ENCODE measurements around the gene ELOA. TPM values are rescaled to one million over a fixed set of nuclear protein-coding genes. Genes with fewer than 3 reads are reported as not detected.

ELOA gene
- total RNA-seq, 2 experiments from 2014 or later = 24.7 to 41.0 TPM

GRCh38 chr1:23701996-23702395 is 41.3 kb upstream of the ELOA start:
- H4K20me1 ChIP-seq (ENCODE audit: insufficient read depth, low read length) = peaks cover 27% of the 10 kb centered on the region
- H3K4me1 ChIP-seq (ENCODE audit: insufficient read depth, low read length, poor library complexity, severe bottlenecking) = no peaks in the 10 kb centered on the region
- H3K9me2 ChIP-seq (ENCODE audit: insufficient read depth, low read length) = no peaks in the 10 kb centered on the region
- H3K27ac ChIP-seq (ENCODE audit: low read depth, low read length, poor library complexity, severe bottlenecking) = no peak overlapping the region
- POLR2A ChIA-PET = interaction anchor here (0.6 kb wide), 1 partner anchor 691 kb away, joined by 3 read pairs; no protein-coding TSS in a partner anchor
- no peak for DNase-seq (ENCODE audit: low spot score)
- TF ChIP-seq, protein P1, sequence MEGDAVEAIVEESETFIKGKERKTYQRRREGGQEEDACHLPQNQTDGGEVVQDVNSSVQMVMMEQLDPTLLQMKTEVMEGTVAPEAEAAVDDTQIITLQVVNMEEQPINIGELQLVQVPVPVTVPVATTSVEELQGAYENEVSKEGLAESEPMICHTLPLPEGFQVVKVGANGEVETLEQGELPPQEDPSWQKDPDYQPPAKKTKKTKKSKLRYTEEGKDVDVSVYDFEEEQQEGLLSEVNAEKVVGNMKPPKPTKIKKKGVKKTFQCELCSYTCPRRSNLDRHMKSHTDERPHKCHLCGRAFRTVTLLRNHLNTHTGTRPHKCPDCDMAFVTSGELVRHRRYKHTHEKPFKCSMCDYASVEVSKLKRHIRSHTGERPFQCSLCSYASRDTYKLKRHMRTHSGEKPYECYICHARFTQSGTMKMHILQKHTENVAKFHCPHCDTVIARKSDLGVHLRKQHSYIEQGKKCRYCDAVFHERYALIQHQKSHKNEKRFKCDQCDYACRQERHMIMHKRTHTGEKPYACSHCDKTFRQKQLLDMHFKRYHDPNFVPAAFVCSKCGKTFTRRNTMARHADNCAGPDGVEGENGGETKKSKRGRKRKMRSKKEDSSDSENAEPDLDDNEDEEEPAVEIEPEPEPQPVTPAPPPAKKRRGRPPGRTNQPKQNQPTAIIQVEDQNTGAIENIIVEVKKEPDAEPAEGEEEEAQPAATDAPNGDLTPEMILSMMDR (conservative IDR thresholded peaks at IDR 0.05; ENCODE audit: low read length) = no peak
- TF ChIP-seq EZH2phosphoT487 (IDR thresholded peaks at IDR 0.05; ENCODE audit: borderline replicate concordance, low read depth, low read length) = no peak
- no TSS peak for BruUV-seq (replicated peaks)
- CTCF ChIA-PET (ENCODE audit: unreplicated experiment) = no interaction called here
- peaks cover 83% of the 10 kb centered on the region for H3K36me3 ChIP-seq (ENCODE audit: insufficient read depth, low read length)
- H3K4me2 ChIP-seq (ENCODE audit: low read length) = no peak overlapping the region
- intact Hi-C loops (cut with micrococcal nuclease; ENCODE audit: unreplicated experiment) = no loop called here
- H3K9me3 ChIP-seq (ENCODE audit: low read length) = no peaks in the 10 kb centered on the region
- no peak overlapping the region for H2AFZ ChIP-seq (ENCODE audit: low read length)
- peaks cover 38% of the 10 kb centered on the region for H3K79me2 ChIP-seq (ENCODE audit: insufficient read depth, low read depth, low read length)
- H3K4me3 ChIP-seq (ENCODE audit: low read depth, low read length, poor library complexity, severe bottlenecking) = no peak overlapping the region

DNA sequence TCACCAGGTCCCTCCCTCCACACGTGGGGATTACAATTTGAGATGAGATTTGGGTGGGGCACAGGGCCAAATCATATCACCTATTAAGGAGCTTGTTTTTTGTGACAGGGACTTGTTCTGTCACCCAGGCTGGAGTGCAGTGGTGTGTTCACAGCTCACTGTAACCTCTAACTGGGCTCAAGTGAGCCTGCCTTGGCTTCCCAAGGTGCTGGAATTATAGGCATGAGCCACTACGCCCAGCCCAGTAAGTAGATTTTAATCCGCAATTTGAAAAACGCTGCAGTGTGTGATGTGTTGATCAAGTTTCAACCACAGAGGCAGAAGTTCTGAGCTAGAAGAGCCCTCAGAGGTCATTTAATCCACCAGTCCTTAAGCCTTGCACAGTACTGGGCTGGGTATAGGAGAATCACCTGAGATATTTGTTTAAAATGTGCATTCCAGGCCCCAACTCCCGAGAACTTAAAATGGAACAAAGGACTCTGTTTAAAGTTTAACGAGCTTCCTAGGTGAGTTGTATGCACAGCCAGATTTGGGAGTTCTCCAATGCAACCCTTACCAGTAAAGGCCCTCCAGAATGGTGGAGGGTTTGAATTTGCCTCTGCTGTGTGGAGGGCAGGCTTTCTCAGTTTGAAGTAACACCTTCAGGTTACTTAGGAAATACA is 38.3 kb upstream of the ELOA start:
- TF ChIP-seq, protein P1 (conservative IDR thresholded peaks at IDR 0.05; ENCODE audit: low read length) = no peak
- TF ChIP-seq EZH2phosphoT487 (IDR thresholded peaks at IDR 0.05; ENCODE audit: borderline replicate concordance, low read depth, low read length) = no peak
- no peak for DNase-seq (ENCODE audit: low spot score)
- Histone ChIP-seq H3K4me2 (ENCODE audit: low read length) (no peak overlapping the region), H4K20me1 (ENCODE audit: insufficient read depth, low read length) (0 out of 2 replicates have a peak, but pooled peaks cover 5% of the 10 kb centered on the region), H3K27ac (ENCODE audit: low read depth, low read length, poor library complexity, severe bottlenecking) (no peak overlapping the region), H3K9me3 (ENCODE audit: low read length) (no peaks in the 10 kb centered on the region), H3K9me2 (ENCODE audit: insufficient read depth, low read length) (no peaks in the 10 kb centered on the region), H2AFZ (ENCODE audit: low read length) (no peak overlapping the region), H3K4me3 (ENCODE audit: low read depth, low read length, poor library complexity, severe bottlenecking) (no peak overlapping the region), H3K4me1 (ENCODE audit: insufficient read depth, low read length, poor library complexity, severe bottlenecking) (no peaks in the 10 kb centered on the region), H3K36me3 (ENCODE audit: insufficient read depth, low read length) (peaks cover 54% of the 10 kb centered on the region), H3K79me2 (ENCODE audit: insufficient read depth, low read depth, low read length) (peaks cover 8% of the 10 kb centered on the region)
- BruUV-seq (replicated peaks) = no TSS peak
- intact Hi-C loops (cut with micrococcal nuclease; ENCODE audit: unreplicated experiment) = no loop called here
- ChIA-PET CTCF (ENCODE audit: unreplicated experiment) (no interaction called here), POLR2A (no interaction called here)

DNA sequence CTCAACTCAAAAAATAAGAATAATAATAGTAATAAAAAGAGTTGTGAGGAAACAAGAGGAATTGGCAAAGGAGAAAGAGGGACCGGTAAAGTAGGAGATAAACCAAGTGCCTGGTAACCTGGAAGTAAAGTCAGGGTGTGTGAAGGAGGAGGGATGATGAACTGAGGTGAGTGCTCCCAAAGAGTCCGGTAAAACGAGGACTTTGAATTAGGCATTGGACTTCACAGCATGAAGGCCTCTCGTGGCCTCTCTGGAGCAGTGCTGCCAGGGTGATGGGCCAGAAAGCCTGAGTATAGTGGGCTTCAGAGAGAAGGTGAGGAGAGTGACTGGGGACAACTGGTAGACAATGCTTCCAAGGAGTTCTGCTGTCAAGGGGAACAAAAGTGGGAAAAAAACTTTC is 34.0 kb upstream of the ELOA start:
- Histone ChIP-seq H3K9me2 (ENCODE audit: insufficient read depth, low read length) (no peaks in the 10 kb centered on the region), H3K9me3 (ENCODE audit: low read length) (no peaks in the 10 kb centered on the region), H3K36me3 (ENCODE audit: insufficient read depth, low read length) (peaks cover 26% of the 10 kb centered on the region), H3K4me1 (ENCODE audit: insufficient read depth, low read length, poor library complexity, severe bottlenecking) (no peaks in the 10 kb centered on the region), H4K20me1 (ENCODE audit: insufficient read depth, low read length) (no peaks in the 10 kb centered on the region), H3K4me2 (ENCODE audit: low read length) (no peak overlapping the region), H3K4me3 (ENCODE audit: low read depth, low read length, poor library complexity, severe bottlenecking) (no peak overlapping the region), H3K27ac (ENCODE audit: low read depth, low read length, poor library complexity, severe bottlenecking) (no peak overlapping the region), H2AFZ (ENCODE audit: low read length) (no peak overlapping the region), H3K79me2 (ENCODE audit: insufficient read depth, low read depth, low read length) (no peaks in the 10 kb centered on the region)
- DNase-seq (ENCODE audit: low spot score) = no peak
- ChIA-PET CTCF (ENCODE audit: unreplicated experiment) (no interaction called here), POLR2A (no interaction called here)
- intact Hi-C loops (cut with micrococcal nuclease; ENCODE audit: unreplicated experiment) = no loop called here
- BruUV-seq (replicated peaks) = no TSS peak
- TF ChIP-seq EZH2phosphoT487 (IDR thresholded peaks at IDR 0.05; ENCODE audit: borderline replicate concordance, low read depth, low read length) = no peak
- TF ChIP-seq, protein P1 (conservative IDR thresholded peaks at IDR 0.05; ENCODE audit: low read length) = no peak

Data from OCI-LY7 (cell line).